HG03460 (cell line): ENCODE data around the gene NFIA.

Experiments used
- ATAC-seq: cut with Tn5 transposase; IDR thresholded peaks from one replicate; pipeline ENCODE4 v1.9.1; 2021; ENCODE audit not compliant: unreplicated experiment

Gene NFIA

GRCh38 chr1:61175976-61176375, 93.6 kb downstream of the NFIA start:
- no peak for ATAC-seq

- no peak for ATAC-seq
These were observed 99.0 kb downstream of the NFIA start for GRCh38 chr1:61181067-61182038.

- no peak for ATAC-seq
These were observed 99.7 kb downstream of the NFIA start for GRCh38 chr1:61182049-61182448.

GRCh38 chr1:61182480-61182879, 100.1 kb downstream of the NFIA start:
- ATAC-seq: no peak

GRCh38 chr1:61183471-61184039, 101.2 kb downstream of the NFIA start:
- ATAC-seq: no peak

GRCh38 chr1:61184040-61184713, 101.8 kb downstream of the NFIA start:
- ATAC-seq: no peak

GRCh38 chr1:61184714-61185106, 102.3 kb downstream of the NFIA start:
- no peak for ATAC-seq

GRCh38 chr1:61186753-61187152, 104.4 kb downstream of the NFIA start:
- no peak for ATAC-seq

GRCh38 chr1:61187352-61188086, 105.2 kb downstream of the NFIA start:
- ATAC-seq: no peak

- no peak for ATAC-seq
These were observed 107.8 kb downstream of the NFIA start for GRCh38 chr1:61190153-61190552.

GRCh38 chr1:61190618-61191432, 108.5 kb downstream of the NFIA start:
- no peak for ATAC-seq

GRCh38 chr1:61191433-61191720, 109.0 kb downstream of the NFIA start:
- no peak for ATAC-seq

GRCh38 chr1:61192663-61193330, 110.4 kb downstream of the NFIA start:
- no peak for ATAC-seq

GRCh38 chr1:61193808-61194207, 111.4 kb downstream of the NFIA start:
- no peak for ATAC-seq

GRCh38 chr1:61198554-61198953, 116.2 kb downstream of the NFIA start:
- no peak for ATAC-seq

GRCh38 chr1:61201035-61201434, 118.7 kb downstream of the NFIA start:
- ATAC-seq: no peak

- ATAC-seq: no peak
These were observed 120.7 kb downstream of the NFIA start for GRCh38 chr1:61202854-61203598.

- ATAC-seq: no peak
These were observed 122.2 kb downstream of the NFIA start for GRCh38 chr1:61204528-61204927.

GRCh38 chr1:61207416-61207815, 125.1 kb downstream of the NFIA start:
- no peak for ATAC-seq
